Measurements from ENCODE around the gene RPP25L.

RPP25L gene

GRCh38 chr9:34565856-34566255 is 46.0 kb downstream of the RPP25L start:
- no peak for DNase-seq

GRCh38 chr9:34564617-34565016 is 47.3 kb downstream of the RPP25L start:
- DNase-seq: no peak

GRCh38 chr9:34563262-34563661 is 48.6 kb downstream of the RPP25L start:
- DNase-seq: no peak

- no peak for DNase-seq
Observed at GRCh38 chr9:34562135-34562745, 49.7 kb downstream of the RPP25L start.

GRCh38 chr9:34560599-34561214 is 51.2 kb downstream of the RPP25L start:
- DNase-seq: no peak
